Measurements from ENCODE around the gene SSU72. TPM values are rescaled to one million over a fixed set of nuclear protein-coding genes. Genes with fewer than 3 reads are reported as not detected.
"Not testable (repeated sequence)": the region's sequence is repeated elsewhere in the genome, so short reads cannot be mapped to it uniquely, and the experiment has no call there.

SSU72 gene
- total RNA-seq, 6 experiments from 2014 or later, result 46.6 to 72.6 (median 63.8) TPM

GRCh38 chr1:1521331-1521730 is 53.3 kb downstream of the SSU72 start:
- Histone ChIP-seq H3K27ac (no peak overlapping the region), H3K27me3 (no peaks in the 10 kb centered on the region), H3K9me3 (no peaks in the 10 kb centered on the region), H3K4me3 (no peak overlapping the region), H3K4me1 (no peaks in the 10 kb centered on the region), H3K36me3 (peaks cover 0 to 12% (median 1%) of the 10 kb centered on the region in 4 donors)
- intact Hi-C loops (cut with DNase I), result no loop called here
- 100% methylated on average over 1 of the region's 19 CpGs for WGBS (ENCODE audit: insufficient coverage, low coverage, low lambda C conversion rate, missing lambda C conversion rate)
- DNase-seq (no peak), ATAC-seq (no peak)
- TF ChIP-seq, protein P1, sequence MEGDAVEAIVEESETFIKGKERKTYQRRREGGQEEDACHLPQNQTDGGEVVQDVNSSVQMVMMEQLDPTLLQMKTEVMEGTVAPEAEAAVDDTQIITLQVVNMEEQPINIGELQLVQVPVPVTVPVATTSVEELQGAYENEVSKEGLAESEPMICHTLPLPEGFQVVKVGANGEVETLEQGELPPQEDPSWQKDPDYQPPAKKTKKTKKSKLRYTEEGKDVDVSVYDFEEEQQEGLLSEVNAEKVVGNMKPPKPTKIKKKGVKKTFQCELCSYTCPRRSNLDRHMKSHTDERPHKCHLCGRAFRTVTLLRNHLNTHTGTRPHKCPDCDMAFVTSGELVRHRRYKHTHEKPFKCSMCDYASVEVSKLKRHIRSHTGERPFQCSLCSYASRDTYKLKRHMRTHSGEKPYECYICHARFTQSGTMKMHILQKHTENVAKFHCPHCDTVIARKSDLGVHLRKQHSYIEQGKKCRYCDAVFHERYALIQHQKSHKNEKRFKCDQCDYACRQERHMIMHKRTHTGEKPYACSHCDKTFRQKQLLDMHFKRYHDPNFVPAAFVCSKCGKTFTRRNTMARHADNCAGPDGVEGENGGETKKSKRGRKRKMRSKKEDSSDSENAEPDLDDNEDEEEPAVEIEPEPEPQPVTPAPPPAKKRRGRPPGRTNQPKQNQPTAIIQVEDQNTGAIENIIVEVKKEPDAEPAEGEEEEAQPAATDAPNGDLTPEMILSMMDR (IDR thresholded peaks at IDR 0.05), result no peak
- no peak for TF ChIP-seq POLR2A (IDR thresholded peaks at IDR 0.05)

DNA sequence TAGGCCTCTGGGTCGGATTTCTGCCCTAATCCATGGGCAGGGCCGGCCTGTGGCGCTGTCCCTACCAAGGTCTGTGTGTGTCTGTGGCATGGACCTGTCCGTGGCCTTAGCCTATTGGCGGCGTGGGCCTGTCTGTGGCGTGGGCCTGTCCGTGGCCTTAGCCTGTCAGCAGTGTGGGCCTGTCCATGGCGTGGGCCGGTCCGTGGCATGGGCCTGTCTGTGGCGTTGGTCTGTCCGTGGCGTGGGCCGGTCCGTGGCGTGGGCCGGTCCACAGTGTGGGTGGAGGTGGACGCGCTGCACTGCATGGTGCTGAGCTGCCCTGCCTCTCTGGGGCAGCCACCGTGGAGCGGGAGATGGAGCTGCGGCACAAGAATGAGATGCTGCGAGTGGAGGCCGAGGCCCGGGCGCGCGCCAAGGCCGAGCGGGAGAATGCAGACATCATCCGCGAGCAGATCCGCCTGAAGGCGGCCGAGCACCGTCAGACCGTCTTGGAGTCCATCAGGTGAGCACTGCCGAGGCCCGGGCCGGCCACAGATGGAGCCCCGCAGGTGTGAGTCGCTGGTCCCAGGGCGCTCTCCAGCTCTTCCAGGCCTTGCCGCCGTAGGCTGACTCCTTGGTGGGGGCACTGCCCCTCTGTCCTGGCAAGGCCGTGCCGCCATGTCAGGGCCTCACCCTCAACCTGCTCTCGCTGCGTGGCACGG is 54.7 kb downstream of the SSU72 start:
- H3K4me3 ChIP-seq, ATAC-seq: not testable (repeated sequence)

DNA sequence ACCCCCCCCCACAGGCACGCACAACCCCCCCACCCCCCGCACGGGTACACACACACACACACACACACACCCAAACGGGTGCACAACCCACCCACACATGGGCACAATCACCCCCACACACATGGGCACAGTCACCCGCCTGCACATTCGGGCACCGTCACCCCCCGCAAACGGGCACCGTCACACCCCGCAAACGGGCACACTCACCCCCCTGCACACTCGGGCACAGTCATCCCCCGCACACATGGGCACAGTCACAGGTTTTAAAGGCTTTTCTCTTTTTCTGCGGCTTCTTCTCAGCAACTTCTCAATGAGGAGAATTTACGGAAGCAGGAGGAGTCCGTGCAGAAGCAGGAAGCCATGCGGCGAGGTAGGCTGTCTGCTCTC is 56.0 kb downstream of the SSU72 start:
- not testable (repeated sequence) for ATAC-seq

More for the DNA sequence above, 54.7 kb downstream of the SSU72 start:
- DNase-seq; H3K4me1 ChIP-seq; H3K27ac ChIP-seq; H3K27me3 ChIP-seq; H3K9me3 ChIP-seq; intact Hi-C loops (cut with DNase I): not testable (repeated sequence)
- peaks cover 0 to 12% (median 1%) of the 10 kb centered on the region in 4 donors for H3K36me3 ChIP-seq
- no CpG with 5 or more reads among the region's 51 CpGs for WGBS (ENCODE audit: insufficient coverage, low coverage, low lambda C conversion rate, missing lambda C conversion rate)

GRCh38 chr1:1517973-1518620 is 56.6 kb downstream of the SSU72 start:
- peak in 1 of 3 donors; percentile 57 for DNase-seq
- no peaks in the 10 kb centered on the region for H3K9me3 ChIP-seq
- no peak overlapping the region for H3K27ac ChIP-seq
- H3K27me3 ChIP-seq, result no peaks in the 10 kb centered on the region
- H3K4me1 ChIP-seq, result no peaks in the 10 kb centered on the region
- no peak for ATAC-seq
- no peak overlapping the region for H3K4me3 ChIP-seq
- peaks cover 0 to 12% (median 1%) of the 10 kb centered on the region in 4 donors for H3K36me3 ChIP-seq
- WGBS (ENCODE audit: insufficient coverage, low coverage, low lambda C conversion rate, missing lambda C conversion rate), result 91% methylated on average over 17 of the region's 28 CpGs
- intact Hi-C loops (cut with DNase I), result no loop called here
- TF ChIP-seq, protein P1 (IDR thresholded peaks at IDR 0.05), result no peak
- no peak for TF ChIP-seq POLR2A (IDR thresholded peaks at IDR 0.05)

More for the DNA sequence above, 56.0 kb downstream of the SSU72 start:
- H3K27ac ChIP-seq; H3K9me3 ChIP-seq; H3K4me3 ChIP-seq; H3K4me1 ChIP-seq; intact Hi-C loops (cut with DNase I); DNase-seq; H3K27me3 ChIP-seq: not testable (repeated sequence)
- WGBS (ENCODE audit: insufficient coverage, low coverage, low lambda C conversion rate, missing lambda C conversion rate), result 88% methylated on average over 10 of the region's 19 CpGs
- H3K36me3 ChIP-seq, result peaks cover 0 to 12% (median 1%) of the 10 kb centered on the region in 4 donors

DNA sequence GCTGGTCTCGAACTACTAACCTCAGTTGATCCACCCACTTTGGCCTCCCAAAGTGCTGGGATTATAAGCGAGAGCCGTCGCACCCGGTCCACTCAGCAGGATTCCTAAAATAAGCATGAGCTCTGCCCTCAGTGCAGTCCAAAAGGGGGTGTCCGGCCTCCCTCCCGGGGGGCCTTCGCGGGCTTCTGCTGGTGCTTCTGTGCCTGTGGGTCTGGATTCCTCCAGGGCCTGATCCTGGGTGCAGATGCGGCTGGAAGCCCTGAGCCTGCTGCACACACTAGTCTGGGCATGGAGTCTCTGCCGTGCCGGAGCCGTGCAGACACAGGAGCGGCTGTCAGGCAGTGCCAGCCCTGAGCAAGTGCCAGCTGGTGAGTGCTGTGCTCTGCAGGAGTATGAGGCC is 57.7 kb downstream of the SSU72 start:
- H3K27me3 ChIP-seq; H3K9me3 ChIP-seq; H3K4me3 ChIP-seq; ATAC-seq; DNase-seq; H3K4me1 ChIP-seq; H3K27ac ChIP-seq; intact Hi-C loops (cut with DNase I): not testable (repeated sequence)
- WGBS (ENCODE audit: insufficient coverage, low coverage, low lambda C conversion rate, missing lambda C conversion rate), result no CpG with 5 or more reads among the region's 14 CpGs
- H3K36me3 ChIP-seq, result peaks cover 0 to 12% (median 1%) of the 10 kb centered on the region in 4 donors

- WGBS (ENCODE audit: insufficient coverage, low coverage, low lambda C conversion rate, missing lambda C conversion rate), result 80% methylated on average over 5 of the region's 16 CpGs
- DNase-seq; ATAC-seq; H3K4me3 ChIP-seq; intact Hi-C loops (cut with DNase I); H3K27me3 ChIP-seq; H3K4me1 ChIP-seq; H3K36me3 ChIP-seq; H3K27ac ChIP-seq; H3K9me3 ChIP-seq: not testable (repeated sequence)
Measured at GRCh38 chr1:1514376-1514775, 60.3 kb downstream of the SSU72 start.

GRCh38 chr1:1513675-1514074 is 61.0 kb downstream of the SSU72 start:
- H3K36me3 ChIP-seq; DNase-seq; H3K27me3 ChIP-seq; intact Hi-C loops (cut with DNase I); H3K9me3 ChIP-seq; H3K27ac ChIP-seq; H3K4me1 ChIP-seq; H3K4me3 ChIP-seq; ATAC-seq: not testable (repeated sequence)
- WGBS (ENCODE audit: insufficient coverage, low coverage, low lambda C conversion rate, missing lambda C conversion rate), result 70% methylated on average over 2 of the region's 18 CpGs

DNA sequence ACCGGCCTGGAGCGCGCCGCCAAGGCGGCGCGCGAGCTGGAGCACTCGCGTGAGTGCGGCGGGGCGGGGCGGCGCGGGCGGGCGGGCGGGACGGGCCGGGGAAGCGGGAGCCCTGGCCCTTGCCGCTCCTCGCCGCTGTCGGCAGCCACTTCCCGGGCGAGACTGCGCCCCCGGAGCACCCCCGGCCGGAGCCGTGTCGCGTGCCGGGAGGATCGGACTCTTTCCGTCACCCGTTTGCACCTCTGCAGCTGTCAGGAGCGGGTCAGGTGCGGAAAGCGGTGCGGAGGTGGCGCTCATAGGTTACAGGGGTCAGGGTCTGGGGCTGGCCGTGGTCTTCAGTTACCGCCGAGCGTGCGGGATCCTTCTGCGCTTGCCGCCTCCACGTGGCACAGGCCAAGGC is 62.2 kb downstream of the SSU72 start:
- H3K27ac ChIP-seq; DNase-seq; ATAC-seq; H3K4me1 ChIP-seq; H3K9me3 ChIP-seq; intact Hi-C loops (cut with DNase I); H3K36me3 ChIP-seq; H3K27me3 ChIP-seq: not testable (repeated sequence)
- H3K4me3 ChIP-seq, result peak overlapping the region; percentile 78 to 96 (median 82)
- no CpG with 5 or more reads among the region's 52 CpGs for WGBS (ENCODE audit: insufficient coverage, low coverage, low lambda C conversion rate, missing lambda C conversion rate)
